ENCODE results near the gene ZNF76. TPM values are rescaled to one million over a fixed set of nuclear protein-coding genes. Genes with fewer than 3 reads are reported as not detected.

The ZNF76 gene
- total RNA-seq, 1 experiment from 2014 or later, result 7.2 TPM

- DNase-seq (ENCODE audit: low spot score), result no peak
Measured at GRCh38 chr6:35330541-35331119, 71.1 kb downstream of the ZNF76 start.

GRCh38 chr6:35332074-35332887, 72.7 kb downstream of the ZNF76 start:
- DNase-seq (ENCODE audit: low spot score), result peak; percentile 65

- no peak for DNase-seq (ENCODE audit: low spot score)
Measured at GRCh38 chr6:35341557-35341956, 82.0 kb downstream of the ZNF76 start.

GRCh38 chr6:35342258-35343091, 82.9 kb downstream of the ZNF76 start, which contains the start of gene PPARD:
TSS of gene PPARD (plus strand) at chr6:35342558. CDS start at chr6:35411088, 68,530 bp downstream.
- DNase-seq (ENCODE audit: low spot score), result peak; percentile 90

- DNase-seq (ENCODE audit: low spot score), result no peak
Measured at GRCh38 chr6:35343092-35343834, 83.7 kb downstream of the ZNF76 start.

GRCh38 chr6:35343835-35344550, 84.5 kb downstream of the ZNF76 start:
- DNase-seq (ENCODE audit: low spot score), result no peak

Other genes with a start within 250 kb of the ZNF76 start
- 0.14 TPM in 1 of 2 replicates, not detected in the other for gene TCP11, start 118.4 kb upstream of the ZNF76 start, total RNA-seq (2014; rRNA removed; shearing (Covaris generic))
- 0.02 TPM in 1 of 2 replicates, not detected in the other for gene SCUBE3, start 45.8 kb upstream of the ZNF76 start, total RNA-seq (2014; rRNA removed; shearing (Covaris generic))
- gene DEF6, start 38.1 kb downstream of the ZNF76 start, total RNA-seq (2014; rRNA removed; shearing (Covaris generic)), result 0.16 and 0.43 TPM in 2 replicates
- gene PPARD, start 82.8 kb downstream of the ZNF76 start, total RNA-seq (2014; rRNA removed; shearing (Covaris generic)), result 2.7 and 3.2 TPM in 2 replicates
- gene FANCE, start 192.6 kb downstream of the ZNF76 start, total RNA-seq (2014; rRNA removed; shearing (Covaris generic)), result 5.9 and 6.6 TPM in 2 replicates
- gene RPL10A, start 208.7 kb downstream of the ZNF76 start, total RNA-seq (2014; rRNA removed; shearing (Covaris generic)), result 1,521 and 1,556 TPM in 2 replicates
- 4.1 and 7.1 TPM in 2 replicates for gene TEAD3, start 237.3 kb downstream of the ZNF76 start, total RNA-seq (2014; rRNA removed; shearing (Covaris generic))